KBM-7 (cell line): ENCODE measurements around the gene TDRKH.

ENCODE experiments used
- DNase-seq: peaks from one replicate; pipeline ENCODE4 v3.0.0-alpha.2; 2015
- in situ Hi-C: fragments of 300-500 bp; cut with MboI; formaldehyde crosslinking; loops from 2 replicates; pipeline ENCODE4 v1.14.3; 2020; ENCODE audit warnings: low sequenced_read_pairs, low pct_unique_long_range_greater_than_20kb, mixed read lengths

TDRKH gene

DNA sequence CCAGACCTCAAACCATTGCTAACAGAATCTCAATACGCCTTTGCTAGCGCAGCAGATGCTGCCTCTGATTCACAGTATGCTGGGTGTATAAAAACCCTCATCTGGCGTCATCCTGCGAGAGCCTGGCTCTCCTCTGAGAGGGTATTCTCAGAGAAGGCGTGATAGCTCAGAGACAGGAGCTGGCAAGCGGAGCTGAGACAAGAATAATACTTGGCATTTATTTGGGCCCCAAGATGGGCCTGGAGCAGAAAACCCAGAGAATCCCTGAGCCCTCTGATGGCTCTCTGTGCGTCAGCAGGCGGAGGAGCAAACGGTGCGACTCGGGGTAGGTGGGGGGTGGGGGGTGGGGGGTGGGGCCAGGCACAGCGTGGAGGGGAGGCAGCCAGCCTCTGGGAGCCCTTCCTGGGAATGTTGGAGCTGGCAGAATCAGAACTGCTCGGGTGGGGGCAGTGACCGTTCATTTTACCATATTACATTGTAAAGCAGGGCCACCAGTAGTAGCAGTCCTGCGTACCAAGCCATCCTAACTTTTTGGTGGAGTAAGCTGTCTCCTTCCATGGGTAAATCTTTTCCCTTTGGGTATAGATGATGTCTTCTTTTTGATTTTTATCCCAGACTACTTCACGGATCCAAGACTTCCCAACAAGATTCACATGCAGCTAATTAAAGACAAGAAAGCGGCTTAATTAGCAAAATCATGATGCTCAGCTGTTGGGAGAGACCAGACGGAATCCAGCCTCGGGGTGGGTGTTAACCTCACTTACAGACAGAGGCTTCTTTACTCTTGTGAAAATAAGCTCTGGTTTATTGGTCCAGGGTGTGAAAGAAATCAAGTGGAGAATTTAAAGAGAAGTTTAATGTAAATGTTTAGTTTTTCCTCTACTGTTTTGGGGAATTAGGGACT is 61.9 kb downstream of the TDRKH start:
- DNase-seq = no peak
- in situ Hi-C loops = no loop called here

DNA sequence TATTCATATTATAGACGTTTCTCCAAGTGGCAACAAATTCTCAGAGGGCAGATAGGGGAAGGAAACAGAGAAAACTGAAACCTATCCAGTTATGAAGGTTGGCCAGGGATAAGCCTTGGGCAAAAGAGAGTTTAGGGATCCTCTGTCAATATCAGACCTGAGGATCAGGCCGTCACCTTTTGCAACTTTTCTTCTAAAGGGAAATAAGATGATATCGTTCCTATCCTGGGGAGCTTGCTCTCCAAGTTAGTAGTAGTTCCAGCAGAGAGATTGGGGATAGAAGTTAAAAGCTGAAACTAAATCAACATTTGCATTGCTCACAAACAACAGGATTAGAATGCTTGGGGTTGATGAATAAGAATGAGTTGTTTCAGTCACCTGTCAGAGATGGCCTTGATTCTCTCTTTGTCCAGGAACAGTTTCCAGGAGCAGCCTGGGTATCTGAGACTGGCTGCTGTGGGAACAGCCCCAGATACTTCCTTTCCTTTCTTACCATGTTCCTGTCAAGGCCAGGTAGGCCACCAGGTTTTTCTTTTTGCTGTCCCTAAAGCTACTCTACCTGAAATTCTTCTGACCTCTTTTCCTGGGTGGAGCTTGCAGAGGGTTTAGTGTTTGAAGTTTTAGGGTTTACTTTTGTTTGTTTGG is 66.5 kb downstream of the TDRKH start:
- in situ Hi-C loops = no loop called here

More for the DNA sequence above, 66.5 kb downstream of the TDRKH start:
- no peak for DNase-seq
